Left hindlimb (tissue), 1 donor: ENCODE results near the gene COX6A2.
"Not testable (repeated sequence)": the region's sequence is repeated elsewhere in the genome, so short reads cannot be mapped to it uniquely, and the experiment has no call there.

ENCODE experiments used
- DNase-seq: peaks from one replicate; pipeline ENCODE4 v3.0.0-alpha.2; 2018

The COX6A2 gene

GRCh38 chr16:31436221-31437045 lies 8.3 kb upstream of the COX6A2 start:
- DNase-seq, result no peak

DNA sequence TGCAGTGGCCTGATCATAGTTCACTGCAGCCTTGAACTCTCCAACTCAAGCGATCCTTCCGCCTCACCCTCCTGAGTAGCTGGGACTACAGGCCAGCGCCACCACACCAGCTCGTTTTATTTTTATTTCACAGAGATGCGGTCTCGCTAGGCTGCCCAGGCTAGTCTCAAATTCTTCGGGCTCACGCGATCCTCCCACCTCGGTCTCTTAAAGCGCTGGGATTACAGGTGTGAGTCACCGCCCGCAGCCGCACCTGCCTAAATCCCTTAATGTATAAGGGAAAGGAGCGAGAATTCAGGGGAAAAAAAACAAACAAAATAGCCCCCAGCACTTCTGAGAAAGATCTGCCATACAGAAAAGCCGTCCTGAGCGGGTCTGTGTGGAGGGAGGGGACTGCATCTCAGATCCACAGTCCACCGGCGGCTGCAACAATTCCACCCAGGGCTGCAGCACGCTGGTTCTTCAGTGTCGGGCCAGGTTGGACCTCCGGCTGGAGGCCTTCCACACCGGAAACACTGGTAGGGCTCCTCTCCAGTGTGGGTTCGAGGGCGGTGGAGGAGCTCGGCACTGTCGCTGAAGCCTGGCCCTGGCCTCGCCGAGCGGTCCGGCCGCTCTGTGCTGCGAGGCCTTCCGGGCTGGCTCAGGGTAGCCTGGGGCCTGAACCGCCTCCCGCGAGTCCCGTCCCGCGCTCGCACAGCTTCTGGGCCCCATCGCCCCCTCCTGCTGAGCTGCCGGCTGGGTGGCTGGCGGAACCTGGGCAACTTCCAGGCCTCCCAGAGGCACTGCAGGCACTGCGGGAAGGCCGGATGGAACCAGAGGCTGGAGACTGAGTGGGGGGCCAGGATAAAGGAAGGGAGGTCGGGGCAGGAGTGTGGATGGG lies 7.4 kb upstream of the COX6A2 start:
- DNase-seq, result no peak

DNA sequence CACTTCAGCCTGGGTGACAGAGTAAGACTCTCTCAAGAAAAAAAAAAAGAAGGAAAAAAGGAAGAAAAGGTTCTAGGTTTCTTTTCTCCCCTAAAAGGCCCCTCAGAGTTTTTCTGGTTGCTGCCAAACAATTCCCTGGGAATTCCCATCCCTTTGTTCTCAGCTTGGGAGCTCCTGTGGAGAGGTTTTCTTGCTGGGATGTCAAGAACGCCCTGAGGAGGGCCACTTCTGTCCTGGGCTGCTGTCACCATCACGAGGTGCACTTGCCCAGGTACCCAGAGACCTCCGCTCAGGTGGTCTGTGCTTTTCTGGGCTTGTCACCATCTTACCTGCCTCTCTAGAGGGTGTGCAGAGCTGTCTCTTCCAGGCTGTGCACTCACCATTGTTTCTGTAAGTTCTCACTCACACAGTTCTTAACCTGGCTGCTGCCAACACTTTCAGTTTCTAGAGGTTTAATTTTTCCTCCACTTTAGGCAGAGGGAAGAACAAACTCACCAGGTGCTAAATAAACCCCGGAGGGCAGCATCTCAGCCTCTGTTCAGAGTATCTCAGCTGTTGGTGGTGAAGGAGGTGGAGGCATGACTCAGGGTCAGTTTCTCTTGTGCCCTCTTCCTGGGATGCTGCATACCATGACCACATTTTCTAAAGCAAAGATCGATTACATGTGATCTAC lies 2.4 kb upstream of the COX6A2 start:
- DNase-seq, result no peak

DNA sequence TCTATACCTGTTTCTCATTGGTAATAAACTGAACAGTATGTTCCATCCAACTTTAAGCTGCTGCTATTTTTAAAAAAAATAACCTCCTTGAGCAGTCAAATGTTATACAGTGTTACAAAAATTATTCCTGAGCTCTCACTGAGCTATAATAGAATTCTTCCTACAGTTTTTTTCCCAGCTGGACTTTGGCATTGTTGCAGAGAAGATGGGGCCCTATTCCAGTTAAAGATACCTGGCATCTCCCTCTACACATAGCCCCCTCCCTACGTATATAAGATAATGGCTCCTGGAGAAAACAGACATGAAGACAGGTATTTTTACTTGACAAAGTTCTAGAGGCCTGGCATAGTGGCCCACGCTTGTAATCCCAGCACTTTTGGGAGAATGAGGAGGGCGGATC lies 1.6 kb upstream of the COX6A2 start:
- DNase-seq, result no peak

DNA sequence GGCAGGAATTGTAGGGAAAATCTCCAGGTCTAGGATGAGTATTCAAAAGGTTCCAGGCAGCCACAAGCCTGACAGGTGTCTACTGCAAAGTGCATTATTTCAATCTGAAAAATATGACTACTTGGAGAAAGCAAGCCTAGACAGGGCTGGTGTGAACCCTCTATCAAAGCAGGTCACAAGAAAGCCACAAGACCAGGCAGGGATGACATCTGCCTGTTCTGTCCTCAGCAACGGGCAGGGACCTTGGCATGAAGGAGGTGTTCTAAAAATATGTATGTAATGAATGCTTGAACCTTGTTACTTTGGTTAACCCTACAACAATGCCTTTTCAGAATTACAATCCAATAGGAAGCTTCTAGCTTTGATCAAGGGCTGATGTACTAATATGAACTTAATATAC lies 1.2 kb upstream of the COX6A2 start:
- DNase-seq, result no peak

GRCh38 chr16:31428638-31429247 lies 583 bp upstream of the COX6A2 start:
- no peak for DNase-seq

DNA sequence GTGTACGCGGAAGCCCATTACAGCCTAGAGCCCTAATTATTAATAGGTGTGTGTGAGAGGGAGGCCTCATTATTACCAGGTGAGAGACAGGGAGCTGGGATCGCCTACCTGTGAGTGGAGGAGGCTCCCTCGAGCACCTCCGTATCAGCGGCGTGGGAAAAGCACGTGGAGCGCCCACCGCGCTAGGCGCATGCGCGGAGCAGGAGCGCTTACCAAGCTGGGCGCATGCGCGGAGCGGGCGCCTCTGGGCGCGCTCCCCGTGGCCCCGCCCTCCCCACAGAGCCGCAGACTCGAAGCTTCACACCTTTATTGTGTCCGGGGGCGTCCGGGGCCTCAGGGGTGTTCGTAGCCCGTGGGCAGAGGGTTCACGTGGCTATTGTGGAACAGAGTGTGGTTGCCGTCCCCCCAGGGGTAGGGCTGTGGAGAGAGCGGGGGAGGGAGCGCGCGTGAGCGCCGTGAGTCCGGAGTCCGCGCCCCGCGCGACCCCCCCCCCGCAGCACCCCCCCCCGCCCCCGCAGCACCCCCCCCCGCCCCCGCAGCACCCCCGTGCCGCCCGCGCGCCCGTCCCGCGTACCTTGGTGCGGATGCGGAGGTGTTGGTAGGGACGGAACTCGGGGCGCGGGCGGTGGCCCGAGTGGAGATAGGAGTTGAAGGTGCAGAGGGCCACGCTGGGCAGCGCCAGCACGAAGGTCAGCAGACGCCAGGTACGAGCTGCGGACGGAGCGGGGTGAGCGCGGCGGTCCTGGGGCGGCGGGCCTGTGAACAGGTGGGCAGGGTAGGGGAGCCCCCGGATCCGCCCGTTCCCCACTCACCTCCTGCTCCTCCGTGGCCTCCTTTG lies 500 bp downstream of the COX6A2 start:
- peak; percentile 62 for DNase-seq

DNA sequence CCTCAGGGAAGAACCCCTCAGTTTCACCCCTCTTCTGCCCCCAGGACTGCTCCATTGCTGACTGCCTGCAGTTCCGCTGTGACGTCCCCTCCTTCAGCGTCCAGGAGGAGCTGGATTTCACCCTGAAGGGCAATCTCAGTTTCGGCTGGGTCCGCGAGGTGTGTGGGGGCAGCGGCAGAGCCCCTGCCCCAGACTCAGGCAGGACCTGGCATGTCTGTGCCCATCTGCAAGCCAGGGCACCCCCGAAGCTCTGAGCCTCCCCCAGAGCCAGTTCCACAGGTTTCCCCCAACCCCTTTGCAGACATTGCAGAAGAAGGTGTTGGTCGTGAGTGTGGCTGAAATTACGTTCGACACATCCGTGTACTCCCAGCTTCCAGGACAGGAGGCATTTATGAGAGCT lies 4.4 kb downstream of the COX6A2 start:
- no peak for DNase-seq

- DNase-seq, result no peak
These were observed 4.9 kb downstream of the COX6A2 start for GRCh38 chr16:31423241-31423640.

DNA sequence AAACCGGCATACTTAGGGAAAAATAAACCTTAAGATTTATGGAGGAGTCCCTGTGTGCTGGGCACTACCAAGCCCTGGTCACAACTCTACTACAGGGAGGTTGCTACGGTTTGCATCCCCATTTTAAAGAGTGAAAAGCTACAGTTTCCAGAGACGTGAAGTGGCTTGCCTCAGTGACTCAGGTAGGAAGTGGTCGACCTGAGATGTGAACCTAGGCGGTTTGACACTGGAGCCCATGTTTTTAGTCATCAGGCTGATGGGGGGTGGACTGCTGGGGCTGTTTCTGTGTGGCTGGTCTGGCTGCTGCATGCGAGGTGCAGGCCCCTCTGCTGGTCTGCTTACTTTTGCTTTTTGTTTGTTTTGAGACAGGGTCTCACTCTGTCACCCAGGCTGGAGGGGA lies 6.6 kb downstream of the COX6A2 start:
- DNase-seq, result no peak

GRCh38 chr16:31420037-31420436 lies 8.1 kb downstream of the COX6A2 start:
- DNase-seq, result no peak

DNA sequence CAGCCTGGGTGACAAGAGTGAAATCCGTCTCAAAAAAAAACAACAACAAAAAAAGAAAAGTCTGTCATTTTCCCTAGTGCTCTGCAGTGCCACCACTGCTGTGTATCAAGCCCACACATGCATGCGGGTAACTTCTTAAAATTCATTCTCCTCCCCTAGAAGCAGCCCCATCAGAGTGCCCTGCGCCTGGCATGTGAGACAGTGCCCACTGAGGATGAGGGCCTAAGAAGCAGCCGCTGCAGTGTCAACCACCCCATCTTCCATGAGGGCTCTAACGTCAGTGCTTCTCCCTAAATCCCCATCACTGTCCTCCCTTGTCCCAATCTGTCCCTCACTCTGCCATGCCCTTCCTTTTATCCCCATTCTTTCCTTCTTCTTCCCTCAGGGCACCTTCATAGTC lies 10.2 kb downstream of the COX6A2 start:
- DNase-seq, result no peak

DNA sequence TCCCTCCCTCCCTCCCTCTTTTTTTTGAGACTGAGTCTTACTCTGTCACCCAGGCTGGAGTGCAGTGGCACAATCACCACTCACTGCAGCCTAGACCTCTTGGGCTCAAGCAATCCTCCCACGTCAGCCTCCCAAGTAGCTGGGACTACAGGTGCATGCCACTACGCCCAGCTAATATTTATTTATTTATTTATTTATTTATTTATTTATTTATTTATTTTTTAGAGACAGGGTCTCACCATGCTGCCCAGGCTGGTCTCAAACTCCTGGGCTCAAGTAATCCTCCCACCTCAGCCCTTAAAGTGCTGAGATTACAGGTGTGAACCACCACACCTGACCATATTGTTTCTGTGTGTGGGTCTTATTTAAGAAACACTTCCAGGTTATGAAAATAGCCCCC lies 11.1 kb downstream of the COX6A2 start:
- not testable (repeated sequence) for DNase-seq

DNA sequence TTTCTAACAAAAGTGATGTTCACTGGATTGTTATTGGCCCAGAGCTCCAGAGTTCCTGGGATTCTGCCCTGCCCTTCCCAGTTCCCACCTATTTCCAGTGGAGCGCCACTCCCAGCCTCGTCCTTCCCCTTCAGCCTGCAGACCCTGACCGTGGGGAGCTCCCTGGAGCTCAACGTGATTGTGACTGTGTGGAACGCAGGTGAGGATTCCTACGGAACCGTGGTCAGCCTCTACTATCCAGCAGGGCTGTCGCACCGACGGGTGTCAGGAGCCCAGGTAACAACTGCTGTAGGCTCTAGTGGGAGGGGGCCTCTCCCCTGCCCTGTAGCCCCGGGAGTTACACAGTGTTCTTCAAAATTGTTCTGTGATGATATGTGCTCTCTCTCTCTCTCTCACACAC lies 11.8 kb downstream of the COX6A2 start:
- DNase-seq, result no peak

- no peak for DNase-seq
These were observed 13.5 kb downstream of the COX6A2 start for GRCh38 chr16:31414706-31415105.

DNA sequence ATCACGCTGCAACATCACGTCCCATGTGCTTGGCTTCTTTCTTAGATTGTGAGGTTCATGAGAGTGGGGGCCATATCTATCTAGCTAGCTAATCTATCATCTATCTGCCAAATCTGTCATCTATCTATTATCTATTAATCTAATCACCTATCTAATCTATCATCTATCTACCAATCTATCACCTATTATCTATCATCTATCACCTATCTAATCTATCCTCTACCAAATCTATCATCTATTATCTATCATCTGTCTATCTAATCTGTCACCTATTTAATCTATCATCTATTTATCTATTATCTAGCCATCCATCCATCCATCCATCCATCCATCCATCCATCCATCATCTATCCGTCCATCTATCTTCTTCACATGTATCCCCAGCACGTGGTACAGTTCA lies 14.2 kb downstream of the COX6A2 start:
- no peak for DNase-seq

GRCh38 chr16:31413381-31413780 lies 14.8 kb downstream of the COX6A2 start:
- no peak for DNase-seq

DNA sequence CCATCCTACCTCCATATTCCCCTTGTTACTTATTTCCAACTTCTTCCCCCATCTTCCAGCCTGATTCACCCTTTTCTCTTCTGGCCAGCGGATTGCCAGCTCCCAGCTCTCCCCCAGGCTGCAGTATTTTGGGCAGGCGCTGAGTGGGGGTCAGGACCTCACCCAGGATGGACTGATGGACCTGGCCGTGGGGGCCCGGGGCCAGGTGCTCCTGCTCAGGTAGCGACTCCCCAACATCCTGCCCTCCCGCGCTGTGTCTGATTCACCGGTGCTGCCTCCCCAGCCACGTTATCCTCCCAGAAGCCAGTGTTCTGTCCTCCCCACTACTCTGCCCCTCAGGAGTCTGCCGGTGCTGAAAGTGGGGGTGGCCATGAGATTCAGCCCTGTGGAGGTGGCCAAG lies 15.4 kb downstream of the COX6A2 start:
- no peak for DNase-seq

GRCh38 chr16:31411024-31411844 lies 16.9 kb downstream of the COX6A2 start:
- no peak for DNase-seq

DNA sequence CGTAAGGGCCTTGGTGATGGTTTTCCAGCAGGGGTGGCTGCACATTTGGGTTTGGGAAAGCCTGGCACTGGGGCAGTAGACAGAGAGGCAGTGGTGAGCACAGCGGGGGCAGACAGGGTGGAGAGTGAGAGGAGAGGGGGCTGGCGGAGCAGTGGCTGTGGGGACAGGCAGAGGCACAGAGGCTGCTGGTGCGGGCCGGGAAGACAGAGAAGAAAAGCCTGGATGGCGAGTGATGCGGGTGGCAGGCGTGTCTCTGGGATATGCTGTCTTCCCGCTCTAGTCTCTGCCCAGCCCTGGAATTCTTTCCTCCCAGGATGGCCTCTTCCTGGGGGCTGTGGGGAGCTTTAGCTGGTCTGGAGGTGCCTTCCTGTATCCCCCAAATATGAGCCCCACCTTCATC lies 18.1 kb downstream of the COX6A2 start:
- no peak for DNase-seq

DNA sequence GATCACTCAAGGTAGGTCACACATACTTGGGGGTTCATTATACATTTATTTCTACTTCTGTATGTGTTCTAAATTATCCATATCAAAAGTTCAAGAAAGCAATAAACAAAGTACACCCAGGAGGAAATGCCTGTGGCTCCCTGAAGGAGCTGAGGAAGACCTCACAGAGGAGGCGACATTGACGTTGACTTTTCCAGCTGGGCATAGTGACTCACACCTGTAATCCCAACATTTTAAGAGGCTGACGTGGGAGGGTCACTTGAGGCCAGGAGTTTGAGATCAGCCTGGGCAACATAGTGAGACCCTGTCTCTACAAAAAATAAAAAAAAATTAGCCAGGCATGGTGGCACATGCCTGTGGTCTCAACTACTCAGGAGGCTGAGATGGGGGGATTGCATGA lies 18.7 kb downstream of the COX6A2 start:
- no peak for DNase-seq
